ENCODE data around the gene L3MBTL4.
"Not testable (repeated sequence)": the region's sequence is repeated elsewhere in the genome, so short reads cannot be mapped to it uniquely, and the experiment has no call there.

The L3MBTL4 gene

GRCh38 chr18:6146307-6146661, 268.4 kb downstream of the L3MBTL4 start:
- TF ChIP-seq CTCF (IDR thresholded peaks at IDR 0.05; ENCODE audit: low read depth, low read length, missing control alignments) = no peak
- no peak overlapping the region for H3K4me3 ChIP-seq (replicated peaks; ENCODE audit: low read depth, low read length)
- no peak for DNase-seq (ENCODE audit: extremely low read depth, low read depth)

DNA sequence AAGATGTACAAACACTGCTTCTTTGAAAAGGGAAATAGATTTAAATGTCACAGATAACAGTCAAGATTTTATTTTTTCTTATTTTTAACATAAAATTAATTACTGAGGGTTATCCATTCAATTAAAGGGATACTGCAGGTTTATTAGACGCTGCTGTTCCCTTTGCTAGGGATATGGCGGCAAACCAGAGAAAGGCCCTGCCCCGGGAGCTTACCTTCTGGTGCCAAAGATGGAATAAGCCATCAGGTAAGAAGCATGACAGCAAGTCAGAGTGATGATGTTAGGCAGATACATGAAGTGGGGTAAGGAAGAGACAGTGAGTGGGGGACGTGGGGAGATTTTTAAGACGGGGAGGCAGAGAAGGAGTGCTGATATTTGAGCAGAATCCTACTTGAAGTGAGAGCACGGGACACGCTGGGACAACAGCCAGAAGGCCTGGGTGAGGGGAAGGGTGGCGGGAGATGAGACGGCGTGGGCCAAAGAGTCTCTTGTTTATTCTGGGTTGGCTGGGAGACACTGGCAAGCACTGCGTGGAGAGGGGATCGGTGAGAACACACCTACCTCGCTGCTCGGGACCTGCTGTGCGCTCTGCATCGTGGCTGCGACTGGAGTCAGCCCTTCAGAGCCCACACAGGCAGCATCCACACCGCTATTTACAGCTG, 268.9 kb downstream of the L3MBTL4 start:
- no peak for TF ChIP-seq CTCF (IDR thresholded peaks at IDR 0.05; ENCODE audit: low read depth, low read length, missing control alignments)
- H3K4me3 ChIP-seq (replicated peaks; ENCODE audit: low read depth, low read length) = no peak overlapping the region
- no peak for DNase-seq (ENCODE audit: extremely low read depth, low read depth)

GRCh38 chr18:6139007-6139406, 275.7 kb downstream of the L3MBTL4 start:
- no peak overlapping the region for H3K4me3 ChIP-seq (replicated peaks; ENCODE audit: low read depth, low read length)
- DNase-seq (ENCODE audit: extremely low read depth, low read depth) = no peak
- no peak for TF ChIP-seq CTCF (IDR thresholded peaks at IDR 0.05; ENCODE audit: low read depth, low read length, missing control alignments)

- H3K4me3 ChIP-seq (replicated peaks; ENCODE audit: low read depth, low read length); DNase-seq (ENCODE audit: extremely low read depth, low read depth): not testable (repeated sequence)
Observed at GRCh38 chr18:6135901-6136300, 278.8 kb downstream of the L3MBTL4 start.

- DNase-seq (ENCODE audit: extremely low read depth, low read depth); H3K4me3 ChIP-seq (replicated peaks; ENCODE audit: low read depth, low read length): not testable (repeated sequence)
Observed at GRCh38 chr18:6135029-6135428, 279.7 kb downstream of the L3MBTL4 start.

GRCh38 chr18:6132751-6133368, 281.9 kb downstream of the L3MBTL4 start:
- no peak for TF ChIP-seq CTCF (IDR thresholded peaks at IDR 0.05; ENCODE audit: low read depth, low read length, missing control alignments)
- no peak for DNase-seq (ENCODE audit: extremely low read depth, low read depth)

GRCh38 chr18:6120820-6121279, 293.9 kb downstream of the L3MBTL4 start:
- no peak overlapping the region for H3K4me3 ChIP-seq (replicated peaks; ENCODE audit: low read depth, low read length)
- no peak for TF ChIP-seq CTCF (IDR thresholded peaks at IDR 0.05; ENCODE audit: low read depth, low read length, missing control alignments)
- no peak for DNase-seq (ENCODE audit: extremely low read depth, low read depth)

More at GRCh38 chr18:6132751-6133368, 281.9 kb downstream of the L3MBTL4 start:
- no peak overlapping the region for H3K4me3 ChIP-seq (replicated peaks; ENCODE audit: low read depth, low read length)

GRCh38 chr18:6119761-6120160, 294.9 kb downstream of the L3MBTL4 start:
- no peak for DNase-seq (ENCODE audit: extremely low read depth, low read depth)
- H3K4me3 ChIP-seq (replicated peaks; ENCODE audit: low read depth, low read length) = no peak overlapping the region
- no peak for TF ChIP-seq CTCF (IDR thresholded peaks at IDR 0.05; ENCODE audit: low read depth, low read length, missing control alignments)
